Suppressor macrophage (primary cell): ENCODE measurements around the gene REEP3.
A peak's percentile ranks its signal among the peaks of the same experiment; 100 is the strongest.

ENCODE experiments used
- DNase-seq, 4 experiments: peaks; one replicate each; pipeline ENCODE4 v3.0.0-alpha.2; 2020 to 2022

The REEP3 gene

GRCh38 chr10:63506554-63506953, 14.6 kb upstream of the REEP3 start:
- no peak for DNase-seq

GRCh38 chr10:63515002-63515763, 6.0 kb upstream of the REEP3 start:
- peak in 3 of 4 experiments; percentile 17 to 33 (median 23) for DNase-seq

GRCh38 chr10:63516207-63516606, 5.0 kb upstream of the REEP3 start:
- DNase-seq = no peak

GRCh38 chr10:63518690-63519288, 2.4 kb upstream of the REEP3 start:
- peak in 2 of 4 experiments; percentile 5 to 15 for DNase-seq

- peak; percentile 79 to 93 (median 88) for DNase-seq
Observed at GRCh38 chr10:63521416-63522276, 445 bp downstream of the REEP3 start.

- peak in 2 of 4 experiments; percentile 10 to 18 for DNase-seq
Observed at GRCh38 chr10:63522277-63522687, 1.1 kb downstream of the REEP3 start.

GRCh38 chr10:63522995-63523394, 1.8 kb downstream of the REEP3 start:
- DNase-seq = no peak

GRCh38 chr10:63525021-63525420, 3.8 kb downstream of the REEP3 start:
- DNase-seq = no peak

- DNase-seq = no peak
Observed at GRCh38 chr10:63527401-63527800, 6.2 kb downstream of the REEP3 start.

GRCh38 chr10:63528084-63528744, 7.0 kb downstream of the REEP3 start:
- DNase-seq = no peak

GRCh38 chr10:63530409-63530808, 9.2 kb downstream of the REEP3 start:
- no peak for DNase-seq

GRCh38 chr10:63534723-63535122, 13.5 kb downstream of the REEP3 start:
- no peak for DNase-seq

GRCh38 chr10:63536698-63537097, 15.5 kb downstream of the REEP3 start:
- no peak for DNase-seq

- DNase-seq = no peak
Observed at GRCh38 chr10:63537536-63537935, 16.3 kb downstream of the REEP3 start.

- no peak for DNase-seq
Observed at GRCh38 chr10:63539377-63539776, 18.2 kb downstream of the REEP3 start.

GRCh38 chr10:63539994-63540393, 18.8 kb downstream of the REEP3 start:
- no peak for DNase-seq

GRCh38 chr10:63542835-63543575, 21.8 kb downstream of the REEP3 start:
- DNase-seq = no peak

GRCh38 chr10:63543576-63543962, 22.4 kb downstream of the REEP3 start:
- DNase-seq = no peak

GRCh38 chr10:63544418-63544817, 23.2 kb downstream of the REEP3 start:
- DNase-seq = no peak

- DNase-seq = peak; percentile 15 to 53 (median 34)
Observed at GRCh38 chr10:63547628-63548360, 26.6 kb downstream of the REEP3 start.

GRCh38 chr10:63548860-63549259, 27.7 kb downstream of the REEP3 start:
- no peak for DNase-seq
